GM21786 (cell line): ENCODE measurements around the gene DCST1.

Source experiments
- ATAC-seq: cut with Tn5 transposase; IDR thresholded peaks from one replicate; pipeline ENCODE4 v1.9.1; 2021; ENCODE audit not compliant: unreplicated experiment

The DCST1 gene

GRCh38 chr1:155030899-155031298, 2.7 kb upstream of the DCST1 start:
- ATAC-seq: no peak

DNA sequence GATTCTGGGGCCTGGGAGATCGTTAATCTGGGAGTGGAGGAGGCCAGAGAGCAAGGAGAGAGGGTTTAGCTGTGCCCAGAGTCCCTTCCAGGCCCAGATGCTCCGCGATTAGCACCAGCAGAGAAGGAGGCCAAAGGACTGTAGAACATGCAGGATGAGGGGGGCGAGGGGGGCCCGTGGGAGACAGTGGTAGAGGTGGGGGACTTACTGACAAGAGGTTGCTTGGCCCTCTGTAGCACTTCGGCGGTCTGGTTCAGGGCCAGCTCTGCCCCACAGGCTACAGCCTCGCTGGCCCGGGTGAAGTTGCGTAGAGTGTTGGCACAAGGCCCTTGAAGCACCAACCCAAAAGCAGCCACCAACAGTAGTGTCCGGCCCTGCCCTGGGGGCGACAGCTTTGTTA, 738 bp upstream of the DCST1 start:
- ATAC-seq: no peak

DNA sequence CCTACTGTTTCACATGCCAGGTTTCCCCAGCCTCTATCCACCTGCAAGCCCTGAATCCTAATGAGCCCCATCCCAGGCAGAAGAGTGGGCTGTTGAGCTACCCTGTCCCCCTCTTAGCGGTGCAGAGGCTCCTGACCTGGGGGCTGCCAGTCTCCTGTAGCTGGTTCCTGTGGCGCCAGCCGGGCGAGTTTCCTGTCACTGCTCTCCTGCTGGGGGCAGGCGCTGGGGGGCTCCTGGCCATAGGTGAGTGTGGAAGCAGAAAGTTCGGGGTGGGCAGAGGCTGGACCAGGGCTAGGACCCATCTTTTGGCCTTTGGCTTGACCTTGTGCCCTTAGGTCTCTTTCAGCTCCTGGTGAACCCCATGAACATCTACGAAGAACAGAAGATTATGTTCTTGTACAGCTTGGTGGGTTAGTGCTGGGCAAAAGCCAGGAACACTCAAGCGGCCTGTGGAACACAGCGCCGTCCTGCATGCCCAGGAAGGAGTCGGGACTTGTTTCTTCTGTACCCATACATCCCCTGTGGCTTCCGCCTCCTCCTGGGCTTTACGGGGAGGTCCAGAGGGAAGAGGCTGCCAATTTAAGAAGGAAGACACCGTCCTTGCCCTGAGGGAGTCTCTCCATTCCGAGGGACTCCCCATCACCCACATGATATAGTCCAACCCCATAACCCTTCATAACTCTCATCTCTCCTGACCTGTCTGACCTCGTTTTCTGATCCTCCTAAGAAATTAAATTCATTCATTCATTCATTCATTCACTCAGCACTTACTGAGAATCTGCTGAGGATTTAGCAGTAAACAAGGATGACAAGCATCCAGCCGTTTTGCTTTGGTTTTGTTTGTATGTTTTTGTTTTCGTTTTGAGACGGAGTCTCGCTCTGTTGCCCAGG, 939 bp downstream of the DCST1 start:
- ATAC-seq: no peak

DNA sequence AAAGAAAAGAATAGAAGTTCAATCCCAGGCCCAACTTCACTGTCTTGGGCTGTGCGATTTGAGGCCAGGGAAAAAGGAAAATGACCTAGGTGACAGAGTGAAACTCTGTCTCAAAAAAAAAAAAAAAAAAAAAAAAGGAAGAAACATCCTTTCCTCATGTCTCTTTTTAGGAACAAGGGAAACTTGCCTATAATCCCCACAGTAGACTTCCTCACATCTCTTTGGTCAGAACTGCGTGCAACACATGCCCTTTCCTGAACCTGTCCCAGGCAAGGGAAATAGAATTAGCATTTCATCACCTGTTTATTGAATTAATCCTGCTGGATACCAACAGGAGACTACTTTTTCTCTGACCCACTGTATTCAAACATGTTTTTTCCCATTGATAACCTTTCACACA, 2.3 kb downstream of the DCST1 start:
- ATAC-seq: no peak

DNA sequence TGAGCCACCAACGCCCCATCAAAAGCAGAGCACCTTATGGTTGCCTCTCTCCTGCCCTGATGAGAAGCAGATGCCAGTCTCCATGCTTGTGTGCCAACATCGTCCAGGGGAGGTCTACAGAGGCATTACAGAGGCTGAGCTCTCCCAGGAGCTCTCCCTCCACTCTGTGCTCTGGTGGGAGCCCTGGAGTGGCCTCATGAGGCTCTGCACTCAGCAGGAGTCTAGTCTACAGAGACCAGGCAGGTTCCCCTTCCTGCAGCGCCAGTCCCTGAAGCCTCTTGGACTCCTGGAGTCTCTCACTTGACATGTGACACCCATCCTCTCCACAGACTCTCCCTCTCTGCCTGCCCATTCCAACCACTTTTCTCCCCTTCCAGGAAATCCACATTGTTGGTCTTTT, 3.4 kb downstream of the DCST1 start:
- no peak for ATAC-seq

- ATAC-seq: no peak
Measured at GRCh38 chr1:155037851-155038441, 4.3 kb downstream of the DCST1 start.

- no peak for ATAC-seq
Measured at GRCh38 chr1:155038602-155039307, 5.1 kb downstream of the DCST1 start.

GRCh38 chr1:155039308-155039669, 5.7 kb downstream of the DCST1 start:
- no peak for ATAC-seq

GRCh38 chr1:155040358-155041093, 6.9 kb downstream of the DCST1 start:
- ATAC-seq: no peak

- no peak for ATAC-seq
Measured at GRCh38 chr1:155042789-155043188, 9.2 kb downstream of the DCST1 start.

DNA sequence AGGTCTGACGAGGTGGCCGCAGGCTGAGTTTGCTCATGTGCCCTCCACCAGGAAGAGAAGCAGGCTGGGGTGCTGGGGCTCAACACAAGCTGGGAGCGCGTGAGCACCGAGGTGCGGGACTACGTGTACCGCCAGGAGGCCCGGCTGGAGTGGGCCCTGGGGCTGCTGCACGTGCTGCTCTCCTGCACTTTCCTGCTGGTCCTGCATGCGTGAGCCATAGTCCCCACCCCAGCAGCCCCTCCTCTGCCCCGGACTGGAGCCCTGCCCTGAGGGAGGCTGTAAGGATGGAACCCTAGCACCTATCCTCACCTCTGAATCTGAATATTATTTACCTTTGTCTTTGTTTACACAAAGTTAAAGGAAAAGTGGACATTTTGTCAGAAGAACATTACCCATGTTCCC, 9.7 kb downstream of the DCST1 start:
- no peak for ATAC-seq

GRCh38 chr1:155043793-155044192, 10.2 kb downstream of the DCST1 start:
- no peak for ATAC-seq

- ATAC-seq: no peak
Measured at GRCh38 chr1:155044365-155044764, 10.7 kb downstream of the DCST1 start.

GRCh38 chr1:155044812-155045657, 11.4 kb downstream of the DCST1 start:
- no peak for ATAC-seq

- no peak for ATAC-seq
Measured at GRCh38 chr1:155048449-155049334, 15.1 kb downstream of the DCST1 start.

DNA sequence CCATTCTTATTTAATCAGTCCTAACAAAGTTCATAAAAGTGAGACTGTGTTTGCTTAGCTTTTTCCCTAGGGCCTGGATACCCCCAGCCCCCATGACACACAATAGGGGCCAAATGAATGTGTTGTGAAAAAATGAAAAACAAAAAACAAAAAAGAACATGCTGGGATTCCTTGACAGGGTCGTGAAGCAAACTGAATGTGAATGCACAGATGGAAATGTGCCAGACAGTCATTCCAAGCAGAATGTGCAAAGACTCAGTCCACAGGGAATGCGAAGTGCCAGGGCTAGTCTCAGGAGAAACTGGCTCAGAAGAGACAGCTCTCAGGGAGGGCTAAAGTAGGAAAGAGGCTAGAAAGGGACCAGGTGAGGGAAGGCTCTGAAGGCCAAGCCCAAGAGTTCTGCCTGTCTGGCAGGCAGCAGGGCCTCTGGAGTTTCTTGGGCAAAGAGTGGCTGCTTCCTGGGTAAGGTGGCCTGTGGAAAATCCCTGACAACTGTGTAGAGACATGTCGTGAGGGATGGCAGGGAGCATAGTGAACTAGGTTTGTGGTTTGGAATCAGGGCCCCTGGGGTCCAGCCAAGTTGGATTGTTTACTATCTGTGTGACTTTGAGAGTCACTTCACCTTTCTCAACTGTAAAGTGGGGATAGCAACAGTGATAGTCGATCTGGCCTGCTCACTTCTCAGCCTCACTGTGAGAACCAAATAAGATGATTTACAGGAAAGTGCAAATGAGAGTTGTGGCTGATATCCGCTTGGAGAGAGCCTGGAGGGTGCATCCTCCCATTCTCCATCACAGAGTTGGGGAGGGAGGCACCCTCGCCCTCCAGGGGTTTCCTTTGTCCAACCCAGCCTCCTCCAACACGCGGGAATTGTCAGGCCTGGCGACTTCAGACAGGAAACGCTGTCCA, 16.3 kb downstream of the DCST1 start:
- ATAC-seq: no peak

- peak; percentile 50 for ATAC-seq
Measured at GRCh38 chr1:155050560-155051341, 17.1 kb downstream of the DCST1 start, which contains the start of gene ADAM15. TSS of gene ADAM15 (plus strand) at chr1:155051316. CDS start at chr1:155051387, 71 bp downstream.
